ENCODE measurements around the gene FAM83F. TPM values are rescaled to one million over a fixed set of nuclear protein-coding genes. Genes with fewer than 3 reads are reported as not detected.

Gene FAM83F
- polyA plus RNA-seq (2011; rRNA removed), result not detected in 2 replicates
- polyA minus RNA-seq (2011; rRNA and poly(A)+ RNA removed), result not detected in 2 replicates

- Histone ChIP-seq H3K36me3 (ENCODE audit: control insufficient read depth, insufficient read depth, low read length) (no peaks in the 10 kb centered on the region), H3K4me3 (ENCODE audit: low read depth, low read length) (no peak within 1 kb of the TSS), H3K27me3 (ENCODE audit: control insufficient read depth, insufficient read depth, low read length) (peaks cover 16% of the 10 kb centered on the region)
- no peak for TF ChIP-seq CTCF (IDR thresholded peaks at IDR 0.05; ENCODE audit: insufficient read depth, low read depth, low read length)
- ChIA-PET CTCF (interaction anchor here (0.5 kb wide), 1 partner anchor 47 kb away, joined by 3 read pairs; no protein-coding TSS in a partner anchor), POLR2A (no interaction called here)
- no peak for DNase-seq (ENCODE audit: low read depth)
These were observed at the start of gene FAM83F for GRCh38 chr22:39994566-39995392. Gene FAM83F (plus strand): TSS chr22:39994954. CDS start chr22:39995043, 89 bp downstream.

GRCh38 chr22:39946126-39946502, 48.6 kb upstream of the FAM83F start:
- ChIA-PET CTCF (interaction anchor here (1.0 kb wide), 1 partner anchor 14 kb away, joined by 6 read pairs; no protein-coding TSS in a partner anchor), POLR2A (interaction anchor here (0.6 kb wide), 1 partner anchor 422 kb away, joined by 4 read pairs; no protein-coding TSS in a partner anchor)
- DNase-seq (ENCODE audit: low read depth), result no peak
- TF ChIP-seq CTCF (IDR thresholded peaks at IDR 0.05; ENCODE audit: insufficient read depth, low read depth, low read length), result no peak
- H3K27me3 ChIP-seq (ENCODE audit: control insufficient read depth, insufficient read depth, low read length), result peaks cover 6% of the 10 kb centered on the region; the same call in 1 of the 2 replicates
- H3K36me3 ChIP-seq (ENCODE audit: control insufficient read depth, insufficient read depth, low read length), result no peaks in the 10 kb centered on the region
- H3K4me3 ChIP-seq (ENCODE audit: low read depth, low read length), result no peak overlapping the region

- no peak overlapping the region for H3K4me3 ChIP-seq (ENCODE audit: low read depth, low read length)
- CTCF ChIA-PET, result no interaction called here
- peaks cover 6% of the 10 kb centered on the region; the same call in 1 of the 2 replicates for H3K27me3 ChIP-seq (ENCODE audit: control insufficient read depth, insufficient read depth, low read length)
- DNase-seq (ENCODE audit: low read depth), result no peak
- POLR2A ChIA-PET, result interaction anchor here (0.6 kb wide), 1 partner anchor 423 kb away, joined by 4 read pairs; no protein-coding TSS in a partner anchor
- TF ChIP-seq CTCF (IDR thresholded peaks at IDR 0.05; ENCODE audit: insufficient read depth, low read depth, low read length), result no peak
- no peaks in the 10 kb centered on the region for H3K36me3 ChIP-seq (ENCODE audit: control insufficient read depth, insufficient read depth, low read length)
These were observed 48.1 kb upstream of the FAM83F start for GRCh38 chr22:39946503-39947219.

GRCh38 chr22:39947220-39948216, 47.2 kb upstream of the FAM83F start:
- CTCF ChIA-PET, result interaction anchor here (0.7 kb wide), 1 partner anchor 47 kb away, joined by 3 read pairs; no protein-coding TSS in a partner anchor
- POLR2A ChIA-PET, result no interaction called here
- DNase-seq (ENCODE audit: low read depth), result no peak
- H3K27me3 ChIP-seq (ENCODE audit: control insufficient read depth, insufficient read depth, low read length), result peaks cover 8% of the 10 kb centered on the region; the same call in 1 of the 2 replicates
- H3K36me3 ChIP-seq (ENCODE audit: control insufficient read depth, insufficient read depth, low read length), result no peaks in the 10 kb centered on the region
- TF ChIP-seq CTCF (IDR thresholded peaks at IDR 0.05; ENCODE audit: insufficient read depth, low read depth, low read length), result no peak
- no peak overlapping the region for H3K4me3 ChIP-seq (ENCODE audit: low read depth, low read length)
